GM21786 (cell line): ENCODE data around the gene TFEB.

Experiments
- ATAC-seq: cut with Tn5 transposase; IDR thresholded peaks from one replicate; pipeline ENCODE4 v1.9.1; 2021; ENCODE audit not compliant: unreplicated experiment

TFEB gene

DNA sequence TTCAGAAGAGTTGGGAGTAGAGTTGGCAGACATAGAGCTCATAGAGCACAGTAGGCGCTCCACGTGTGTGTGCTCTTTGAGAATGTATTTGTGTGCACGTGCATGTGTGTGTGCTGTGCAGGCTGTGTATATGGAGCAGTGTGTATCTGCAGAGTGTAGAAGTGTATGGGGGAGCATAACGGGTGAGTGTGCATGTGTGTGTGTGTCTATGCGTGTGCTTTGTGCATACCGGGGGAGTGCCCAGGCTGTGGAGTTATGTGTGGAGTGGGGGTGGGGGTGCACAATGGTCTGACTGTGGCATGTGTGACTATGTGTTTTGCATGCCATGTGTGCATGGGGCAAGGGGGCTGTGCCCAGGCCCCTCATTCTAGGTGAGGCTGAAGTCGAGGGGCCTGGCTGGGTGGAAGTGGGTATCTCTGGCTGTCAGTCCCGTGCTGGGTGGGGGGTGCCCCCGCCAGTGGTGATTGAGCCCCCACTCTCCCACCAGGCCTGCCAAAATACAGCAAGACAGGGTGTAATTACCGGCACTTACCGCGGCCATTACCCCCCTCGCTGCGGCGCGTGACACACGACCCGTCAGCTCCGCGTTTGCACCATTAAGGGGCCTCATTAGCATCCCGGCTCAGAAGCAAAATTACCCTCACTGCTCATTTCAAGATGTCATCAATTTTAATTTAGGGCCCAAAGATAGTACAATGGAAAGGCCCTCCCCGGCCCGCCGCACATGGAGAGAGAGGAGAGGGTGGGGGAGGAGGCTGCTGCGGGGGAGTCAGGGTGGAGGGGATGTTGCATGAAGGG, 58.1 kb downstream of the TFEB start:
- no peak for ATAC-seq

DNA sequence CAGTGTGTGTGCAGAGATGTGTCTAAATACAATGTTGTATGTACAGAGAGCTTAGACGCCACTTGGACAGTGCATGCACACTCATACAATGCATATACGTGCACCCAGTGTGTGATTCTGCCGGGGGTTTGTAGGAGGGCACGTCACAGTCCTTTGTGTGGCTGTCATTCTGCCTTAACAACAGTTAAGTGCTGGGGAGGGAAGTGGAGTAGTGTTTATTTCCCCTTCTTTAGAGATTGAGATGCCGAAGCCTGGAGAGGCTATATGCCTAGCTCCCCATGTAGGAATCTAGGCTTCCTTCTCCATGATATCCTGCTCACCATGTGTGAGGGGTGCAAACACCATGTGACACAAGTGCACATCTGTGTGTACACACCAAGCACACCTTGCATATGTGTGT, 59.0 kb downstream of the TFEB start:
- ATAC-seq = no peak

DNA sequence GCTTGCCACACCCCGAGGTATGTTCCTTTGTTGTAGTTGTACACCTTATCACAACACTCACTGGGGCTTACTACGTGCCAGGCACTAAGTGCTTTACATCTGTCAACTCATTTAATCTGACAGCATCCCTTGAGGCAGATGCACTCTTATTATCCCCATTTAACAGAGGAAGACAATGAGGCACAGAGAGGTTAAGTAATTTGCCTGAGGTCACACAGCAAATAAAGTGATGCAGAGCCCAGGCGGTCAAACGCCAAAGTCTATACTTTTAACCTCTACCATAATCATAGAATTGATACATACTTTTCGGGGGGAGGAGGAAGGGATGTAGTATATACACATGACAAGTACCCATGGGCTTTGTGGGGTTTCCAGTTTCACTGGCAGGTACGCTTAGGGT, 59.4 kb downstream of the TFEB start:
- no peak for ATAC-seq

DNA sequence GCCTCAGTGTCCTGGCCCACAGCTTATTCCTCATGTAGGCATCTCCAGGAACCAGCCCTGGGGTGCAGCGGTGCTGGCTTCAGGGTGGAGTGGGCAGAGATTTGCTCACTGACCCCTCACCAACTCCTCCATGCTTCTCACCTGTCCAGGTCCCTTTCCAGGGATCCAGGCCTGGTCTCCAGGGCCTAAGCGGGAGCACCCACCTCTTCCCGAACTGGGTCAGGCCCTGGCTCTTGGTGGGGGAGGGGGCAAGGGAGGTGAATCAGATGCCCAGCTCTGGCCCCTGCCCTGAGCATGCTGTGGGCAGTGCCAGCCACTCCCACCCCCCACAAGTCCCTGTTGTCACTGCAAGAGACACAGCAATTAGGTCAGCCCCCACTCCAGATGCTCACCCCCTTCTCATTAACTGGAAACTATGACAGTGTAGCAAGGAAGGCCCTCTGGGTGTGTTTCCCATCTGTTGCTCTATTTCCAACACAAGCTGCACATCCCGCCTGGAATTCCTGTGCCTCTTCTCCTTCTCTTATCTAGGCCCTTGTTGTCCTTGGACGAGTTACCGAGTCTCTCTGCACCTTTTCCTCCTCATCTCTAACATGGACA, 60.1 kb downstream of the TFEB start:
- no peak for ATAC-seq

DNA sequence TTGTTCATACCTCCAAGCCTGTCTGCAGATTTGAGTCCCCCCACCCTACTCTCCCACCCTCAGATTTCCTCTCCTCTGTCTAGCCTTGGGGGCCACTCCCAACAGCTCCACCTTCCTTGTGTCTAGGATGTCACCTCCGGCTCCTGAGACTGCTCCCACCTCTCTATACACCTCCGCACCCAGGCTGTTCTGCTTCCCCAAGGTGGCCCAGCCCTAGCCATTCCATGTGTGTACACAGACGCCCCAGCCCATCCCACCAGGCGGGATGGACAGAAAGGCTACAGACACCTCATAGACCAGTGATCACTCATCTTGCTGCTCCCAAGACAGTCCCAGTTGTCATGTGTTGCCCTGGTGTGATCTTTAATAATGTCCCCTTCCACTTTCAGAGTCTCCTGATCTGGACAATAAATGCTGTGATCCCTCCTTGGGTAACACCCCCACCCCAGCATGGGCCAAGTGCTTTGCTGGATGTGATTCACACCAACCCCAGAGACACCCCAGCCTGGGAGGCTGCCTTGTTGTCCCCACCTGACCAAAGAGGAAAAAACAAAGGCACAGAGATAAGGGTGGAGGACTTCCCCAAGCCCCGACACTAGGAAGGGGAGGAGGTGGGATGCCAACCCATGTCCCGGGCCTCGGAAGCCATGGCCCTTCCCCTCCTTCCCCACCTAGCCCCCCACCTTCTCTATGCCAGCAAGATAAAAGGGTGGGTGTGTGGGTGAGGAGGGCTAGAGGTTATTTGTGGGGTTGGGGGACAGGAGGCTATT, 61.0 kb downstream of the TFEB start:
- no peak for ATAC-seq

DNA sequence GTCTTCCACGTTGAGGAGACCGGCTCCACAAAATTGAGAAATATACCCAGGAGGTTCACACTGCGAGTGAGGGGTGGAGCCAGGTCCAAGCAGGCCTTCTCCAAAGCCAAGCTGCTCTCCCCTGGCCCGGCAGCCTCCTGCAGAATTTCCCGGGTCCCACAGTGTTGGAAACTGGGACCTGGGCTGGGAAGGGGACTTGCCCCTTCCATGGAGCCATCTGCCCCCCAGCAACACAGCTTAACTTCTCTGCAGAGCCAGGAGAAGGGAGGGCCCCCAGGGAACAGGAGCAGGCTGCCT, 61.8 kb downstream of the TFEB start:
- ATAC-seq = no peak

DNA sequence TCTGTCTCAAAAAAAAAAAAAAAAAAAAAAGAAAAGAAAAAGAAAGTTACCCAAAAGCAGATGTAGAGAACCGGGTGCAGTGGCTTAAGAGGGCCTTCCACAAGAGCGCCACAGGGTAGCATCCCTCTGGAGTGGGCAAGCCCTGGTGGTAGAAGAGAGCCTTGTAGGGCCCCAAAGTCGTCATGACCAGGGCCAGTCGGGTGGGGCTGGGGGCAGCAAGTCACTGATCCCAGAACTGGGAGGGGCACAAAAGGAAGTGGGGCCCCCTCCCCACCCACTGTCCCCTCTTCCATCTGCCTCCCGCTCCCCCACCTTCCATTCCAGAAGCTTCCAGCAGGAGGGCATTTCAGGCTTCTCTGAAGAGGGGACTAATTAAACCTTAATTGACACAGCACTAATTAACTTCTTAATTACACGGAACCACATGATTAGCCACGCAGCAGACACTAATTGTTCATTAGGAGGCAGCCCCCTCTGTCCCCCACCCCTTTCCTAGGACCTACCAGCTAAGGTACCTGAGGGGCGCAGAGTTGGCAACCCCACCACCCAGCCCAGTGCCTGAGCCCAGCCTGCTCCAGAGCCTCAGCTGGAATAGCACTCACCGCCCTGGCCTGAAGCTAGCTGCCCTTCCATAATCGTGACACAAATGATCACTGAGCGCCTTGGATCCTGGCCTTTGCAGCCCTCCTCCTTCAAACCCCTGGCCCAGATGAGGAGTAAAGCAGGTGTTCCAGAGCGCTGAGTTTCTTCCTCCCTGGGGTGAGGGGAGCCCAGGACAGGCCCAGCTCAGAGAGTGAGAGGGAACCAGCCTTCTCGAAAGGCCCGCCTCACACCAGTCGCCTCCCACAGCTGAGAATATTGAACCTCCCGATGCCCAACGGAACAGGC, 62.3 kb downstream of the TFEB start:
- ATAC-seq = no peak

DNA sequence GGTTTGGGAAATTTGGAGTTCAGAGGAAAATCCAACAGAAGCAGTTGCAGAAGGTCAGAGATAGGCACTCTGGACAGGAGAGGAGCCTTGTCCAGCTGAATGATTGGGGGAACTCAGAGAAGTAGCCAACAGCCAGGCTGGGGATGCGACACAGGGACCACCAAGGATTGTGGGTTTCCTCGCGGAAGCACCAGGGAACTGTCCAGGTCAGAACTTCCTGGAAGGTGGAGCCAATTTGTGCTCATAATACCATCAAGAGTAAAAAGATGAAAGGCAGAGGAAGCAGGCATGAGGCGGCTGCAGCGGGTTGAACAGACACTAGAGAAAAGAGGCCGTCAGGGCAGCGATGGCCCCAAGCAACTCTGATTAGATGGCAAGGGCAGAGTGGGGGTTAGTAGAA, 63.4 kb downstream of the TFEB start:
- no peak for ATAC-seq

DNA sequence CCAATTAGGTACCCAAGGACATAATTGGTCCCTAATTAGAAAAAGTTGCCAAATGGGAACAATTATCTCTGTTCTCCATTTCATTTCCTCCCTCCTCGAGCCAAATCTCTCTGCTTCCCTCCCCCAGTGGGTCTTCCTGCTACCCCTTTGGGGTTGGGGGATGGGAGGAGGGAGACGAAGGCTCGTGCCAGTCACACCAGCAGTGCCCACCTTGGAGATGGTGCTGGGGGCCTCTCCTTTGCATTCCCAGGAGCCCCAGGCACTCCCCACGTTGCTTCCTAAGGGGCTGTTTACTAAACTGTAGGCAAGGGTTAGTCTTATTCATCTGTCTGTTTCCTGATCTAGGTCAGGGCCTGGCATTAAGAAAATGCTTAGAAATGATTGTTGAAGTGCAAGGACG, 64.0 kb downstream of the TFEB start:
- no peak for ATAC-seq

DNA sequence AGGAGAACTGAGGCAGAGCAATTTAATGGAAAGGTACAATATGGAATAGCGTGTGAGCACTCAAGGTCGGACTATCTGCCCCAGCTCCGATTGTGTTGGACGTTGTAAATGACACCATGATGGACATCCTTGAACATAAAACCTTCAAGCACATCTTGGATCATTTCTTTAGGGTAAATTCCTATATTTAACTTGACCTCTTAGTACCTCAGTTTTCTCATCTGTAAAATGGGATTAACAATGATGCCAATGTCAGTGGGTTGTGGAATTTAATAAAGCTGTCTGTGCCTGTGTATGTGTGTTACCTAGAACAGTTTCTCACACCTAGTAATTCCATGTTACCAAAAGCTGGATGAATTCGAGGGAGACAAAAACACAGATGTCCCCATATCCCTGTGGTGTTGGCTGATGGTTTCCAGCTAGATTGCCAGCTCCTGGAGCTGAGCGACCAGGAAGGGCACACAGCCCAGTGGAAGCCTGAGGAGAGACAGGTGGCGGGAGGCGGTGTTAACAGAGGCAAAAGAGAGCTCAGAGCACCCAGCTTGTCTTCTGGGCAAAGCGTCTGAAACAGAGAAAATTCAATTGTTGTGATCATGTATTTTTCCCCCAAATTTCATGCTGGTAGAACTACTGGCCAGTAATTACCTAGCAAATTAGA, 64.6 kb downstream of the TFEB start:
- no peak for ATAC-seq

DNA sequence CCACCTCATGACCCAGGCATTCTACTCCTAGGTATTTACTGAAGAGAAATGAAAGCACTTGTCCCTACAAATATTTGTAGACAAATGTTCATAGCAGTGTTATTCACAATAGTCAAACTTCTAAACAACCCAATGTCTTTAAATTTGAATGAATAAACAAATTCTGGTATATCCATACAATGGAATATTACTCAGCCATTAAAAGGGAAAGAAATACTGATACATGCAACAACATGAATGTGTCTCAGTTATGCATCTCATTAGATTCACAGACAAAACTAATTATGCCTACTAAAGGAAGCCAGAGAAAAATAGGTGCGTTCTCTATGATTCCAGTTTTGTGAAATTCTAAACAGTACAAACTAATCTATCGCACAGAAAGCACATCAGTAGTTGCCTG, 66.4 kb downstream of the TFEB start:
- ATAC-seq = no peak

DNA sequence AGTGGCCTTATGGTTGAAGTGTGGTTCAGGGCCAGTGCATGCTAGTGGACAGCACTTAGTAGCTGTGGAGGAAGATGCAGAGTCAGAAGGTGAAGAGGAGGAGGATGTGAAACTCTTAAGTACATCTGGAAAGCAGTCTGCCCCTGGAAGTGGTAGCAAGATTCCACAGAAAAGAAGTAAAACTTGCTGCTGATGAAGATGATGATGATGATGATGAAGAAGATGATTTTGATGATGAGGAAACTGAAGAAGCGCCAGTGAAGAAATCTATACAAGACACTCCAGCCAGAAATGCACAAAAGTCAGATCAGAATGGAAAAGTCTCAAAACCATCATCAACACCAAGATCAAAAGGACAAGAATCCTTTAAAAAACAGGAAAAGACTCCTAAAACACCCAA, 68.2 kb downstream of the TFEB start:
- ATAC-seq = no peak

DNA sequence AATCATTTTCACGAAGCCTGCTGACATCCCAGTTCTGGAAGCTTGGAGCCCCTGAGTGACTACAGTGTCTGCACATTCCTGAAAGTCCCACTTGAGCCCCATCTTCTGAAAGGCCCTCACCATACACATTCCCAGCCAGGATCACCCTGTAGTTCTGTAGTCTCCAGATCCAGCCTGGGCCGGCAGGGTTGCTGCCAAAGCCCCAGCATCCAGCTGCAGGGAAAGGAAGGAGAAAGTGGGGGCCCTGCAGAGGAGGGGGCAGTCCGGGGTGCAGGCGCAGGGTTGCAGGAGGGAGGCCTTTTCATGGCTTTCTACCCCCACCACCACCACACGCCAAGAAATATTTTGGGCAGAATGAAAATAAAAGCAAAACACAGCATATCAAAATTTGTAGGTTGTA, 71.1 kb downstream of the TFEB start:
- no peak for ATAC-seq

DNA sequence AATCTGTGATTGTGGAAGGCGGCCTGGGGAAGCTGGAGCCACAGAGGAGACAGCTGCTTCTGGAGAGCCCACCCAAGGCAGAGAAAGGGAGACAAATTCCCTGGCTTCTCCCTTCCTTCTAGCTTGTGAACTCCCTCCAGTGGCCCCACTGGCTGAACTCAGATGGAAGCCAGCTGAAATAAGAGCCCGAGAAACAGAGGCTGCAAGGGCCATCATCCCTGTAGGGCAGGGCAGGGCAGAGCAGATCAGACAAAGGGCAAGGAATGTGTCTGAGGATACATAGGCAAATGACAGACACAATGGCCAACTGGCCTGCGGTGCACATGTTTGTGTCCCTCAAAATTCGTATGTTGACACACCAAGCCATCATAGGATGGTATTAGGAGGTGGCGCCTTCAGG, 71.8 kb downstream of the TFEB start:
- no peak for ATAC-seq

DNA sequence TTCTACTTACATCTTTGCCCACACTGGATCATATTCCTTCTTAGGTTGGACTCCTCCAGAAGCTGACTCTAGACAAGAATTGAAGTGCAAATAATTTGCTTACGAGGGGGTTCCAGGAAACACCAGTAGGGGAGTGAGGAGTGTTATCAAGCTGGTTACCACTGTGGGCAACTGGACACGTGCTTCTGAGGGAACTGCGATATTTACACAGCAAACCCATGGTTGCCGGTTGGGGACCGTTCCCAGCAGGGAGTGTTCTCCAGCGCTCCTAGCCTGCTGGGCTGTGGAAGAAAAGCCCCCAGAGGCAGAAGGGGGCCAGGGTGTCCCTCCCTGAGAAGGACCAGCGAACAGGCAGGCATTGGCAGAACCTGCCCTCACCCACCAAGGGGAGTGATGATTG, 75.5 kb downstream of the TFEB start:
- ATAC-seq = no peak

DNA sequence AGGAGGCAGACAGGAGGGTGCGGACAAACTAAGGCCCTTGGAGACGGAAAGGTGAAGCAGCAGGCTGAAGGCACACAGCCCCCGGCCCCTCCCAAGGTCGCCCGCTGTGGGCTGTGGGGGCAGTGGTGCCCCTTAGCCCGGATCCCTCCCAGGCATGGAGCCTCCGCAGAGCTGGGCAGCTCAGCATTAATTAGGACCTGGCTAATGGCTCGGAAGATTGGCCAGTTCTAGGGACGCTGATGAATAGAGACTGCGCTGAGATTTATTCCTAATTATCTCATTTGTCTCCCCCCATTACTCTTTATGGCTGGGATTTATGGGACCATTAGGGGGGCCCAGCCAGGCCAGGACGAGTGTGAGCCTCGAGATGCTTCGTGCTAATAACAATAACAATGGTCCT, 76.8 kb downstream of the TFEB start:
- no peak for ATAC-seq

DNA sequence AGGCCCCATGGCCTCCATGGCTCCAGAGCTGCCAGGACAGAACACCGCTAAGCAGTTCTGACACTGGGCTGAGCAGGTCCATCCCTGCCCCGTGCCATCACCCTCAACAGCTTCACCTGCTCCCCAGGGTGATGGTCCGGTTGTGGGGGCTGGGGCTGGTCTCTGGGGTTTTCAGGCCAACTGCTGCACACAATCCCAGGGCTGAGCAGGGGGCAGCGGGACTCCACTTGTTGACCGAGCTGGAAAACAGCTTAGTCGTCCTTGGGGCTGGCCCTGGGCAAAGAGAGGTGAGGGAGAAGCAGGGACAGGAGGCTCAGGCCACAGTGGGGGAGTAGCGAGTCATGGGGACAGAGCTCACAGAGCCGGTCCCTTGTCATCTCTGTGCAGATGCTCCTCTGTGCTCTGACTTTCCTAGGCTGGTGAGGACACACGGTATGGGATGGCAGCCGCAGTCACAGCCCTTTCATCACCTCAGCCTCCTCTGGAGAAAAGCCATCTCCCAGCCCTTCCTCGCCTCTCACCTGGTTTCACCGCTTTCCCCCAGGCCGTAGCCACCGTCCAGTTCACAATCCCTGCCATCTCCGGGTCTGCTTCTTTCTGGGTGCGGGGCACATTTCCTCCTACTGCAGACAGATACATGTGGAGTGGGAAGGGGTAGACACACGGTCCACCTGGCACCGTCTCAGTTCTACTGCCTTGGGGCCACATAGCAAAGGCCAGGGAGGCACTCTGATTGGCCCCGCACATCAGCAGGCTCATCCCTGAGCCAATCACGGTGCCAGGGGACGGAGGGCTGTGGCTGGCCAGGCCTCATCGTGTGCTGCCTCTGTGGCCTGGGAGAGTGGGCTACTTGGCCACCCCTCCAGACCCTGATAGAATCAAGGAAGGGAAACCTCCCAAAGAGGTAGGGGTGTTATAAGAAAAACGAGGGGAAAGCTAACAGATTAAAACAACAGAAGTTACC, 78.0 kb downstream of the TFEB start:
- no peak for ATAC-seq

DNA sequence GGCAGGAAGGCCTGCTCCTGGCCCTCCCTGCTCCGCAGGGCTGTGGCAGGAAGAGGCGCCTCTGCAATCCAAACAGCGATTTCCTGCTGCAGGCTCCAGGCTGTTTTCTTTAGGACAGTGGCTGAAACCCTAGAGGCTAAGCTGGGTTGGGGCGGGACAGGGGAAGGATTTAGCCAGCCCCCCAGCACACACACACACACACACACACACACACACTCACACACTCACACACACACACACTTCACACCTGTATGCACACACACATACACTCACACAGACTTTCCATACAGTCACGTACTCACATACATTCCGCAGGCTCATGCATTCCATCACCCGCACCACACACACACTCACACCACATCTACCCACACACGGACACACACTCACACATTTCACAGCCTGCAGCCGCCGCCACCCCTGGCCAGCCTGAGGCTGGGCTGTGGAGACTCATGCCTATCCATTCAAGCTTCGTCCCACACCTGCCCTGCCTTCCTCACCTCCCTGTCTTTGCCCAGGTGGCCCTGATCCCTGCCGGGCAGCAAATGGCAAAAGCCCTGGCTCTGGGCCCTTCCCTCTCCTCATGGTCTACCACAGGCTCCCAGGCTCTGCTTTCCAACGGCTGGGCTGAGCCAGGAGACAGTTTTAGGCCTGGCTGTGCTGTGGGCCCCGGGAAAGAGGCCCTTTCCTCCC, 79.3 kb downstream of the TFEB start:
- ATAC-seq = no peak

DNA sequence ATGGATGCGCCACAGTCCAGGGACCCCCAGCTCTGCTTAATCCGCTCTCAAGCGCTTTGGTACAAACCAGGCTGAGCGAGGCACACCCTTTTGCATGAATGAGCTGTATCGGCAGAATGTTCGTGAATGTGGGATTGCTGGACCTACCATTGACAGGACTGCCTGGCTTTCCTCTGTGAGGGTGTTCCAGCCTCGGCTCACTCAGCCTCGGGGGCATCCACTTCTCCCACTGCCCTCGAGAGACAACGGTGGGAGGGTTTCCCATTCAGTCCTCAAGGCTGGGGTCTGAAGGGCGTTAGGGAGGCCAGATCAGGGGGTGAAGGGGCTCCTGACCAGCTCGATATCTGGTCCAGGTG, 79.8 kb downstream of the TFEB start:
- no peak for ATAC-seq
